SK-N-MC (cell line): Measurements from ENCODE around the gene RYR1.

ENCODE experiments used
- EZH2 ChIP-seq: fragments of 200-600 bp; sonication (generic); IDR thresholded peaks from one replicate; pipeline ENCODE4 v1.6.1; 2017; ENCODE audit warnings: antibody characterized with exemption
- FOXP2 ChIP-seq: optimal IDR thresholded peaks from 2 replicates; pipeline ENCODE3; 2011; ENCODE audit warnings: mild to moderate bottlenecking, moderate library complexity; ENCODE audit not compliant: insufficient read depth; ENCODE audit errors: extremely low read length, control extremely low read depth
- POLR2AphosphoS5 ChIP-seq: IDR thresholded peaks from 2 replicates; pipeline ENCODE4 v1.6.1; 2012; ENCODE audit warnings: mild to moderate bottlenecking, low read depth, low read length, borderline replicate concordance

DNA sequence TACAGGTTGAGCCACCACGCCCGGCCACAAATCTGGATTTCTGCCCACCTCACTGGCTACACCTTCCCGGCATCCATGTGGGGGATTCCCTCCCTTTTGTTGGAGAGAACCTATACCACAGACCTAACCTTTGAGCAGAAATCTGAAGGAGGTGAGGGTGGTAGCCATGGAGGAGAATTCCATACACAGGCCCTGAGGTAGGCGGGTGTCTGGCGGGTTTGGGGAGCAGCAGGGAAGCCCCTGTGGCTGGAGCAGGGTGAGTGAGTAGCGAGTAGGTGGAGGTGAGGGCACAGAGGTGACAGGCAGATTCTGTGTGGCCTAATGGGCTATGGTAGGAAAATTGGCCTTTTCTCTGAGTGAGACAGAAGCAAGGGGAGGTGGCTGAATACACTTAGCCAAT, 196.1 kb downstream of the RYR1 start:
- no peak for TF ChIP-seq EZH2
- TF ChIP-seq POLR2AphosphoS5: no peak
- no peak for TF ChIP-seq FOXP2
